MCF 10A (cell line): ENCODE results near the gene SMAGP. TPM values are rescaled to one million over a fixed set of nuclear protein-coding genes. Genes with fewer than 3 reads are reported as not detected.

Source experiments
- BruUV-seq: library from RNA; stranded (reverse); fragments of 400-500 nt; replicated peaks from 2 replicates; lab custom pipeline; 2021; lab: Mats Ljungman, UMichigan
- CTCF ChIA-PET: fragments of 300-600 bp; sonication (Branson Sonifier 250); formaldehyde crosslinking; extraction: SDS; loops from one replicate; lab custom pipeline; 2021; ENCODE audit warnings: antibody characterized with exemption, inconsistent platforms; lab: Yijun Ruan, JAX
- POLR2A ChIA-PET: fragments of 300-600, 350-650 bp; sonication (Branson Sonifier 250); formaldehyde crosslinking; extraction: SDS; loops from one replicate; lab custom pipeline; 2020; ENCODE audit warnings: antibody characterized with exemption, inconsistent platforms; lab: Yijun Ruan, JAX
- DNase-seq: peaks from one replicate; pipeline ENCODE4 v3.0.0-alpha.2; 2018; ENCODE audit not compliant: unreplicated experiment
- H3K27ac Mint-ChIP-seq: one replicate; pipeline ENCODE4 v1.8.0; 2022; ENCODE audit warnings: mild to moderate bottlenecking, low read depth, mixed read lengths; ENCODE audit not compliant: unreplicated experiment
- H3K27me3 Mint-ChIP-seq: one replicate; pipeline ENCODE4 v1.8.0; 2022; ENCODE audit warnings: mixed read lengths; ENCODE audit not compliant: insufficient read depth, unreplicated experiment
- H3K36me3 Mint-ChIP-seq: one replicate; pipeline ENCODE4 v1.8.0; 2022; ENCODE audit warnings: mild to moderate bottlenecking, moderate library complexity, mixed read lengths; ENCODE audit not compliant: insufficient read depth, unreplicated experiment
- H3K4me1 Mint-ChIP-seq: one replicate; pipeline ENCODE4 v1.8.0; 2022; ENCODE audit warnings: mixed read lengths; ENCODE audit not compliant: insufficient read depth, unreplicated experiment
- H3K4me3 Mint-ChIP-seq: one replicate; pipeline ENCODE4 v1.8.0; 2022; ENCODE audit warnings: mild to moderate bottlenecking, moderate library complexity, mixed read lengths; ENCODE audit not compliant: unreplicated experiment
- H3K9me3 Mint-ChIP-seq: one replicate; pipeline ENCODE4 v1.8.0; 2022; ENCODE audit warnings: mixed read lengths; ENCODE audit not compliant: unreplicated experiment
- intact Hi-C: fragments of 100-400 bp; cut with micrococcal nuclease; formaldehyde crosslinking; loops from 2 replicates; pipeline ENCODE4 v1.14.1; 2022
- total RNA-seq: library from RNA; stranded (reverse); gene quantifications from 2 replicates; pipeline ENCODE4 v1.2.3, GENCODE V29; 2022
- TF ChIP-seq, protein P1 (sequence below): fragments of 200-600 bp; IDR thresholded peaks from one replicate; pipeline ENCODE4 v1.8.0; 2022; ENCODE audit warnings: antibody characterized with exemption, mild to moderate bottlenecking; ENCODE audit not compliant: unreplicated experiment

Gene SMAGP
- total RNA-seq, 1 experiment from 2014 or later: 17.4 TPM

DNA sequence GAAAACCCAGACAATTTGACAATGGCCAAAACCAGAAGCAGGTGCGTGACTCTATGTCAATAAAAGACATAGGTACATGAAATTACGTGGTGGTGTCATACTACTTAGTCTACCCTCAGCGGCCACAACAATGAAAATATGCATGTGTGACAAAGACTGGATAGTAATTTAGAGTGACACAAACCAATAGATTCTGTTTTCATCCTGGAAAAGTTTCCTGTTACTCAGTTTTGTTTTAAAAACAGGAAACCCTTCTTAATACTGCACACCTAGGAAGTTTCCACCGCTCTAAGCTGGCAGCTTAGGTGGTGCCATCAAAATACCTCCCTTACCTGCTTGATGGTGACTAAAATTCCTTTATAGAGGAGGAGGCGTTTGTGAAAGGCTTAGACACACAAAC is 67.5 kb downstream of the SMAGP start:
- Mint-ChIP-seq H3K36me3 (no peaks in the 10 kb centered on the region), H3K27ac (no peak overlapping the region), H3K9me3 (no peaks in the 10 kb centered on the region), H3K27me3 (no peaks in the 10 kb centered on the region), H3K4me1 (peaks cover 7% of the 10 kb centered on the region), H3K4me3 (no peak overlapping the region)
- ChIA-PET CTCF (no interaction called here), POLR2A (no interaction called here)
- no peak for DNase-seq
- intact Hi-C loops: no loop called here
- BruUV-seq: no TSS peak
- TF ChIP-seq, protein P1, sequence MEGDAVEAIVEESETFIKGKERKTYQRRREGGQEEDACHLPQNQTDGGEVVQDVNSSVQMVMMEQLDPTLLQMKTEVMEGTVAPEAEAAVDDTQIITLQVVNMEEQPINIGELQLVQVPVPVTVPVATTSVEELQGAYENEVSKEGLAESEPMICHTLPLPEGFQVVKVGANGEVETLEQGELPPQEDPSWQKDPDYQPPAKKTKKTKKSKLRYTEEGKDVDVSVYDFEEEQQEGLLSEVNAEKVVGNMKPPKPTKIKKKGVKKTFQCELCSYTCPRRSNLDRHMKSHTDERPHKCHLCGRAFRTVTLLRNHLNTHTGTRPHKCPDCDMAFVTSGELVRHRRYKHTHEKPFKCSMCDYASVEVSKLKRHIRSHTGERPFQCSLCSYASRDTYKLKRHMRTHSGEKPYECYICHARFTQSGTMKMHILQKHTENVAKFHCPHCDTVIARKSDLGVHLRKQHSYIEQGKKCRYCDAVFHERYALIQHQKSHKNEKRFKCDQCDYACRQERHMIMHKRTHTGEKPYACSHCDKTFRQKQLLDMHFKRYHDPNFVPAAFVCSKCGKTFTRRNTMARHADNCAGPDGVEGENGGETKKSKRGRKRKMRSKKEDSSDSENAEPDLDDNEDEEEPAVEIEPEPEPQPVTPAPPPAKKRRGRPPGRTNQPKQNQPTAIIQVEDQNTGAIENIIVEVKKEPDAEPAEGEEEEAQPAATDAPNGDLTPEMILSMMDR: no peak

DNA sequence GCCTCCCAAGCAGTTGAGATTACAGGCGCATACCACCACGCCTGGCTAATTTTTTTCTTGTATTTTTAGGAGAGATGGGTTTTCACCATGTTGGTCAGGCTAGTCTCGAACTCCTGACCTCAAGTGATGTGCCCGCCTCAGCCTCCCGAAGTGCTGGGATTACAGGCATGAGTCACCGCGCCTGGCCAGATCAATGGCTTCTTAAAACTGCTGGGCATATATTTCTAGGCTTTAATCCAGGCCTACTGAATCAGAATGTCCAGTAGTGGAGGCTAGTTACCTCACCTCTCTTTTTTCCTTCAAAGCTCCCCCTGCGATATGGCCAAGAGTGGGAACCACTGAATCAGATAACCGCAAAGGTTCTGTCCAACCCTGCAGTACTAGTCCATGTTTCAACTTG is 69.4 kb downstream of the SMAGP start:
- no peaks in the 10 kb centered on the region for H3K27me3 Mint-ChIP-seq
- no TSS peak for BruUV-seq
- H3K4me3 Mint-ChIP-seq: no peak overlapping the region
- H3K9me3 Mint-ChIP-seq: no peaks in the 10 kb centered on the region
- no peak for DNase-seq
- ChIA-PET CTCF (no interaction called here), POLR2A (no interaction called here)
- H3K4me1 Mint-ChIP-seq: peaks cover 7% of the 10 kb centered on the region
- intact Hi-C loops: no loop called here
- no peak overlapping the region for H3K27ac Mint-ChIP-seq
- TF ChIP-seq, protein P1: no peak
- no peaks in the 10 kb centered on the region for H3K36me3 Mint-ChIP-seq

DNA sequence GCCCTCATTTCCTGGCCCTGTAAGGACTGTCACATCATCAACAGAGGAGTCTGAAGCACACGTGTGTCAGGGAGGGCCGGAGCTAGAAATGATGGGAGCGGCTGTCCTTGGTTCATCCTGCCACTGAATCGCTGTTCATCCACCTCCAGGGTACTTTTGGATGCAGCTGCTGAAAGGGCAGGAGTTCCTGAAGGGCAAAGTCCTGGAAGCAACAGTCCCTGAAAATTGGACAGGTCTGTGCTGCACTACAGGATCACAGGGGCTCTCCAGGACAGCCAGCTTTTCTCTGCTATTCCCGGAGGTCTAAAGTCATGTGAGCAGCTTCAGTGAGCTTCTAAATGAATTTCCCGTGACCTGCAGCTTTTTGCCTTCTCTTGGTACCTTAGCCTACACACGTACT is 70.1 kb downstream of the SMAGP start:
- H3K9me3 Mint-ChIP-seq: no peaks in the 10 kb centered on the region
- DNase-seq: no peak
- H3K27me3 Mint-ChIP-seq: no peaks in the 10 kb centered on the region

DNA sequence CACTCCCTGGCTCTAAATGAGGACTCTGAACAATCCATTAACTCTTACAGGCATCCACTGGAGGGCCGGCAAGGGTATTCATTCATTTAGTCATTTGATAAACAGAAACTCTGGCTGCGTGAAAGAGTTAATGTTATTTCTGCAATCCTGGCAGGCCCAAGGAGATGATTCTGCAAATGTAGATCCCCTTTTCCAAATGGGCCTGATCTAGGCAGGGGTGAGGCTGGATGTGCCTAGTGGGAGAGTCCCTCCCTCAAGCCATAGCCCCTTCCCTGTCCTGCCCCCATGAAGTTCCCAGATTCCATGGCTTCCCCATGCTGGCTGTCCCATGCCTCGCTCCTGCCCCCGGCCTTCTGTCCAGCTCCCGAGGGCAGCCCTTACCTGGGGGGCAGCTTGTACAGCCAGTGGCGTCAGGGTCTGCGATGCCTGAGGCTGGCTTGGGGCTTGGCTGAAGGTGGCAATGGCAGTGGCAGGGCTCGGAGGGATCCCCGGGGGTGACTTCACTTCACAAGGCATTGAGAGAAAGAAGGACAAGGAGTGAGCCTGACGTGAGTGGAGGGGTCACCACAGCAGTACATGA is 70.8 kb downstream of the SMAGP start:
- DNase-seq: no peak
- TF ChIP-seq, protein P1: no peak
- Mint-ChIP-seq H3K27me3 (no peaks in the 10 kb centered on the region), H3K36me3 (no peaks in the 10 kb centered on the region), H3K27ac (no peak overlapping the region), H3K4me3 (no peak overlapping the region), H3K9me3 (no peaks in the 10 kb centered on the region), H3K4me1 (peaks cover 2% of the 10 kb centered on the region)
- POLR2A ChIA-PET: no interaction called here
- intact Hi-C loops: no loop called here
- CTCF ChIA-PET: no interaction called here
- BruUV-seq: no TSS peak

More for the DNA sequence above, 70.1 kb downstream of the SMAGP start:
- Mint-ChIP-seq H3K27ac (no peak overlapping the region), H3K4me3 (no peak overlapping the region), H3K36me3 (no peaks in the 10 kb centered on the region), H3K4me1 (peaks cover 7% of the 10 kb centered on the region)
- TF ChIP-seq, protein P1: no peak
- intact Hi-C loops: no loop called here
- CTCF ChIA-PET: no interaction called here
- POLR2A ChIA-PET: no interaction called here
- no TSS peak for BruUV-seq
